Common myeloid progenitor, CD34-positive (primary cell): Measurements from ENCODE around the gene SPACA6.
A peak's percentile ranks its signal among the peaks of the same experiment; 100 is the strongest.

Source experiments
- CTCF ChIA-PET: fragments of 350-600 bp; sonication (Branson Sonifier 250); formaldehyde crosslinking; loops from one replicate; lab custom pipeline; 2021; ENCODE audit warnings: antibody characterized with exemption; lab: Charles Lee
- POLR2A ChIA-PET: fragments of 350-600 bp; sonication (Branson Sonifier 250); formaldehyde crosslinking; loops from one replicate; lab custom pipeline; 2021; ENCODE audit warnings: antibody characterized with exemption; lab: Charles Lee
- DNase-seq, 3 donors: peaks; one replicate each; pipeline versions ENCODE4 v3.0.0 to v3.0.0-alpha.2; 2013
- H3K27ac ChIP-seq, 2 experiments: 1 replicate in 1 of 2; 2 replicates in 1 of 2; pipeline ENCODE4 v1.7.0; 2013; ENCODE audit warnings: inconsistent platforms in 2 of 2, low read length in 2 of 2, mild to moderate bottlenecking in 2 of 2, low read depth in 1 of 2, moderate library complexity in 1 of 2; ENCODE audit not compliant: severe bottlenecking in 2 of 2, insufficient read depth in 1 of 2, poor library complexity in 1 of 2
- H3K27me3 ChIP-seq, 5 experiments: replicated peaks in 2 of 5; 1 replicate in 3 of 5; 2 replicates in 2 of 5; pipeline versions ENCODE4 v1.6.1 to v1.7.0; 2013; ENCODE audit warnings: low read length in 4 of 5, mild to moderate bottlenecking in 2 of 5, moderate library complexity in 2 of 5, inconsistent platforms in 1 of 5; ENCODE audit not compliant: insufficient read depth in 5 of 5, control insufficient read depth in 4 of 5
- H3K36me3 ChIP-seq, 4 experiments: 1 replicate in 2 of 4; 2 replicates in 2 of 4; pipeline versions ENCODE4 v1.6.1 to v1.7.0; 2013; ENCODE audit warnings: low read length in 3 of 4, control low read depth in 1 of 4, mild to moderate bottlenecking in 1 of 4; ENCODE audit not compliant: control insufficient read depth in 4 of 4, insufficient read depth in 4 of 4
- H3K4me1 ChIP-seq, 4 experiments: 1 replicate in 3 of 4; 2 replicates in 1 of 4; pipeline versions ENCODE4 v1.6.1 to v1.7.1; 2013; ENCODE audit warnings: low read length in 3 of 4, mild to moderate bottlenecking in 3 of 4, control low read depth in 1 of 4, inconsistent platforms in 1 of 4, moderate library complexity in 1 of 4; ENCODE audit not compliant: control insufficient read depth in 4 of 4, insufficient read depth in 4 of 4; ENCODE audit errors: control extremely low read depth in 1 of 4
- H3K4me3 ChIP-seq, 7 experiments: 1 replicate in 4 of 7; 2 replicates in 3 of 7; pipeline versions ENCODE4 v1.5.1 to v1.7.0; 2013; ENCODE audit warnings: mild to moderate bottlenecking in 7 of 7, low read length in 6 of 7, moderate library complexity in 6 of 7, inconsistent platforms in 2 of 7, low read depth in 2 of 7, control low read depth in 1 of 7; ENCODE audit not compliant: insufficient read depth in 4 of 7, control insufficient read depth in 1 of 7; ENCODE audit errors: extremely low read depth in 1 of 7
- H3K9me3 ChIP-seq, 5 experiments: 1 replicate in 4 of 5; 2 replicates in 1 of 5; pipeline versions ENCODE4 v1.6.1 to v1.7.1; 2013; ENCODE audit warnings: low read length in 4 of 5, mild to moderate bottlenecking in 2 of 5, inconsistent platforms in 1 of 5, low read depth in 1 of 5, moderate library complexity in 1 of 5; ENCODE audit not compliant: control insufficient read depth in 4 of 5, insufficient read depth in 2 of 5; ENCODE audit errors: control extremely low read depth in 1 of 5
- WGBS: methylation state at CpG from one replicate; pipeline ENCODE4 v1.1.5; 2013; ENCODE audit not compliant: insufficient coverage; 5-methylcytosine and 5-hydroxymethylcytosine counted together

SPACA6 gene

DNA sequence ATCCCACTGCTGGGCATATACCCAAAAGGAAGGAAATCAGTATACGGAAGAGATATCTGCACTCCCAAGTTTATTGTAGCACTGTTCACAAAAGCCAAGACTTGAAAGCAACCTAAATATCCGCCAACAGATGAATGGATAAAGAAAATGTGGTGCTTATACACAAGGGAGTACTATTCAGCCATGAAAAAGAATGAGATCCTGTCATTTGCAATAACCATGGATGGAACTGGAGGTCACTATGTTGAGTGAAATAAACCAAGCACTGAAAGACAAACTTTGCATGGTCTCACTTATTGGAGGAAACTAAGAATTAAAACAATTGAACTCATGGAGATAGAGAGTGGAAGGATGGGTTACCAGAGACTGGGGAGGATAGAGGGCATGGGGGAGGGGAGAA, 40.0 kb upstream of the SPACA6 start:
- Histone ChIP-seq H3K4me3 (no peak overlapping the region), H3K9me3 (no peaks in the 10 kb centered on the region), H3K27ac (no peak overlapping the region), H3K27me3 (peaks cover 0 to 11% (median 0%) of the 10 kb centered on the region in 5 experiments), H3K36me3 (no peaks in the 10 kb centered on the region), H3K4me1 (peaks cover 0 to 17% (median 3%) of the 10 kb centered on the region in 4 experiments)
- CTCF ChIA-PET, result interaction anchor here (1.1 to 2.1 kb wide), 7 partner anchors 8 to 185 kb away, joined by 3 to 15 read pairs (median 4); no protein-coding TSS in a partner anchor
- no peak for DNase-seq
- WGBS, result 100% methylated on average over 1 of the region's 2 CpGs
- POLR2A ChIA-PET, result no interaction called here

DNA sequence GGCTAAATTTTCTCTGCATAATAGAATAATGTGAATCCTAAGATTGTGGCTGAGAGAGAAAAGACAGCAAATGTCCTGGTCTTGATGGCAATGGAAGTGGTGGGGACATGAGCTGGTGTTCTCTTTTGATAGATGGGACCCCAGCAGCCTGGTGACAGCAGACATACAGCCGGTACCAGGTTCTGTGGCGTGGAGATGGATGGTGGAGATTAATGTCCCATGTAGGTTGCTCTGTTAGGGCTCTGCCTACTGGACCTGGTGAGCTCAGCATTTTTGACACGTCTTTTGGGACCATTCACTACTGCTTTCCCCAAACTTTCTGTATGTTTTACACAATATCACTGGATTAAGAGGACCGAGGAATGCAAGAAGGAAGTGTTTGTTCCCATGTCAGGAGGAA, 38.3 kb upstream of the SPACA6 start:
- peaks cover 0 to 11% (median 0%) of the 10 kb centered on the region in 5 experiments for H3K27me3 ChIP-seq
- WGBS, result no CpG with 5 or more reads among the region's 4 CpGs
- no peak overlapping the region for H3K4me3 ChIP-seq
- no peaks in the 10 kb centered on the region for H3K9me3 ChIP-seq
- H3K36me3 ChIP-seq, result no peaks in the 10 kb centered on the region
- ChIA-PET POLR2A (no interaction called here), CTCF (interaction anchor here (0.7 to 2.1 kb wide), 6 partner anchors 40 to 233 kb away, joined by 3 to 15 read pairs (median 4); no protein-coding TSS in a partner anchor)
- no peak overlapping the region for H3K27ac ChIP-seq
- H3K4me1 ChIP-seq, result peaks cover 0 to 22% (median 3%) of the 10 kb centered on the region in 4 experiments
- peak in 2 of 3 donors; percentile 42 to 53 for DNase-seq

GRCh38 chr19:51660975-51661600, 32.0 kb upstream of the SPACA6 start:
- POLR2A ChIA-PET, result no interaction called here

DNA sequence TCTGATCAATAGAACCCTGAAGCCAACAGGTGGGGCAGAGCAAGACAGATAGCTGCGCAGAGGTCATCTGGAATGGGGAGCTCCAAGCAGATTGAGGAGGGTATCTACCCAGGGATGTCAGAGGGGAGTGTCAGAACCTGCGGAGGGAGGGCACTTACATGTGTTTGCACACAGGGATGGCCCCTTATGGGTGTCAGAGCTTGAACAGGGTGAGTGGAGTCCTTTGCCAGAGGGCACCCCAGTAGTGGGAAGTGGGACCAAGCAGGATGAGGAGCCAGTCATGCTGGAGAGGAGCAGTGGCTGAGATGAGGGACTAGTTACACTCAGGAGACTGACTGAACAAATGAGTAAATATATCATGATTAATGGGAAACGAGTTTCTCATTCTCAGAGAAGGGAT, 29.5 kb upstream of the SPACA6 start:
- peaks cover 0 to 1% (median 0%) of the 10 kb centered on the region in 4 experiments for H3K4me1 ChIP-seq
- peaks cover 0 to 3% (median 0%) of the 10 kb centered on the region in 5 experiments for H3K9me3 ChIP-seq
- H3K27ac ChIP-seq, result no peak overlapping the region
- CTCF ChIA-PET, result interaction anchor here (1.1 to 1.5 kb wide), 3 partner anchors 15 to 269 kb away, joined by 3 to 4 read pairs (median 3); no protein-coding TSS in a partner anchor
- no peaks in the 10 kb centered on the region for H3K36me3 ChIP-seq
- no peak overlapping the region for H3K4me3 ChIP-seq
- DNase-seq, result no peak
- peaks cover 0 to 17% (median 3%) of the 10 kb centered on the region in 5 experiments for H3K27me3 ChIP-seq
- WGBS, result 64% methylated on average over 2 of the region's 3 CpGs
- POLR2A ChIA-PET, result no interaction called here

More at GRCh38 chr19:51660975-51661600, 32.0 kb upstream of the SPACA6 start:
- WGBS, result 27% methylated on average over 7 of the region's 10 CpGs
- CTCF ChIA-PET, result interaction anchor here (0.7 to 7.0 kb wide), 20 partner anchors 9 to 322 kb away, joined by 3 to 92 read pairs (median 4); partner anchors contain the start of gene SIGLEC10
- Histone ChIP-seq H3K27me3 (peaks cover 0 to 17% (median 3%) of the 10 kb centered on the region in 5 experiments), H3K36me3 (no peaks in the 10 kb centered on the region), H3K4me1 (peaks cover 0 to 12% (median 1%) of the 10 kb centered on the region in 4 experiments), H3K4me3 (no peak overlapping the region), H3K27ac (no peak overlapping the region), H3K9me3 (peaks cover 0 to 3% (median 0%) of the 10 kb centered on the region in 5 experiments)
- DNase-seq, result peak; percentile 78 to 88 (median 85)

GRCh38 chr19:51664131-51664530, 29.0 kb upstream of the SPACA6 start:
- H3K9me3 ChIP-seq, result peaks cover 0 to 3% (median 0%) of the 10 kb centered on the region in 5 experiments
- peaks cover 0 to 17% (median 3%) of the 10 kb centered on the region in 5 experiments for H3K27me3 ChIP-seq
- ChIA-PET CTCF (interaction anchor here (1.3 kb wide), 1 partner anchor 14 kb away, joined by 3 read pairs; no protein-coding TSS in a partner anchor), POLR2A (no interaction called here)
- no peak for DNase-seq
- no peak overlapping the region for H3K27ac ChIP-seq
- no peaks in the 10 kb centered on the region for H3K4me1 ChIP-seq
- WGBS, result no CpG with 5 or more reads among the region's 1 CpG
- H3K36me3 ChIP-seq, result no peaks in the 10 kb centered on the region
- no peak overlapping the region for H3K4me3 ChIP-seq

DNA sequence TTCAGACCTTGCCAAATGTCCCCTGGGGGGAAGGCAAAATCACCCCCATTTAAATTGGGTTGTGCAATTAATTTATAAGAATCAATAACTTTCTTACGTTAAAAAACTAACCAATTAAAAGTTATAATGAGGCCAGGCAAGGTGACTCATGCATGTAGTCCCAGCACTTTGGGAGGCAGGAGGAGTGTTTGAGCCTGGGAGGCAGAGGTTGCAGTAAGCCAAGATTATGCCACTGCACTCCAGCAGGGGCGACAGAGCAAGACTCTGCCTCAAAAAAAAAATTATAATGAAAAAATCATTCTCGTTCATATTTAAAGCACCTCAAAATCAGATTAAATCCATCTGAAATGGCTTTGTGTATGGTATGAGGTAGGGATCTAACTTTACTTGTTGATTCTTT, 28.1 kb upstream of the SPACA6 start:
- Histone ChIP-seq H3K4me3 (no peak overlapping the region), H3K4me1 (no peaks in the 10 kb centered on the region), H3K27me3 (peaks cover 0 to 17% (median 3%) of the 10 kb centered on the region in 5 experiments), H3K36me3 (no peaks in the 10 kb centered on the region), H3K27ac (no peak overlapping the region), H3K9me3 (peaks cover 0 to 3% (median 0%) of the 10 kb centered on the region in 5 experiments)
- ChIA-PET CTCF (no interaction called here), POLR2A (no interaction called here)
- peak in 2 of 3 donors; percentile 21 to 30 for DNase-seq
- 57% methylated on average over 1 of the region's 3 CpGs for WGBS

- H3K27me3 ChIP-seq, result peaks cover 0 to 11% (median 2%) of the 10 kb centered on the region in 5 experiments
- no peak overlapping the region for H3K4me3 ChIP-seq
Observed at GRCh38 chr19:51668216-51668615, 24.9 kb upstream of the SPACA6 start.

More at GRCh38 chr19:51668216-51668615, 24.9 kb upstream of the SPACA6 start:
- ChIA-PET CTCF (interaction anchor here (0.7 kb wide), 1 partner anchor 109 kb away, joined by 5 read pairs; no protein-coding TSS in a partner anchor), POLR2A (no interaction called here)
- DNase-seq, result no peak
- no peak overlapping the region for H3K27ac ChIP-seq
- 100% methylated on average over 1 of the region's 3 CpGs for WGBS
- H3K4me1 ChIP-seq, result no peaks in the 10 kb centered on the region
- peaks cover 0 to 3% (median 0%) of the 10 kb centered on the region in 5 experiments for H3K9me3 ChIP-seq
- H3K36me3 ChIP-seq, result no peaks in the 10 kb centered on the region
